Transverse colon (tissue), 4 donors: ENCODE data around the gene SCYGR4.

Source experiments
- CTCF ChIP-seq, 5 experiments: fragments of 200-600 bp in 3 of 5; fragments of 450-650 bp in 2 of 5; sonication (generic) in 3 of 5; IDR thresholded peaks; 1 replicate in 2 of 5; 2 replicates in 3 of 5; pipeline ENCODE4 v1.5.1; 2016 to 2017; ENCODE audit warnings: antibody characterized with exemption in 5 of 5, inconsistent platforms in 3 of 5, mild to moderate bottlenecking in 2 of 5, moderate library complexity in 1 of 5
- POLR2A ChIP-seq: fragments of 450-650 bp; IDR thresholded peaks from one replicate; pipeline ENCODE4 v1.6.1; 2016; ENCODE audit warnings: antibody characterized with exemption, mild to moderate bottlenecking, moderate library complexity
- POLR2AphosphoS5 ChIP-seq, 3 donors: sonication (generic); formaldehyde crosslinking; IDR thresholded peaks; one replicate each; pipeline ENCODE4 v1.6.1; 2016; ENCODE audit warnings: antibody characterized with exemption in 3 of 3

- TF ChIP-seq CTCF (IDR thresholded peaks at IDR 0.05) (no peak), POLR2AphosphoS5 (IDR thresholded peaks at IDR 0.05) (no peak), POLR2A (no peak)
Measured at GRCh38 chr2:227661025-227661649, 43.8 kb downstream of the SCYGR4 start.
